Neural cell (in vitro differentiated cells): ENCODE data around the gene RBM38. TPM values are rescaled to one million over a fixed set of nuclear protein-coding genes. Genes with fewer than 3 reads are reported as not detected.

Source experiments
- H2AFZ ChIP-seq: fragments of 200-600, 300-800 bp; sonication (generic), shearing (Covaris generic); 2 replicates; pipeline ENCODE4 v1.6.0; 2014; ENCODE audit warnings: low read depth, mild to moderate bottlenecking, antibody characterized with exemption, low read length, moderate library complexity
- H3F3A ChIP-seq: fragments of 200-600 bp; shearing (Covaris generic); 2 replicates; pipeline ENCODE4 v1.6.1; 2016; ENCODE audit warnings: mild to moderate bottlenecking, moderate library complexity, mixed read lengths, antibody characterized with exemption, low read length; ENCODE audit not compliant: insufficient read depth, poor library complexity, severe bottlenecking
- H3K27ac ChIP-seq: fragments of 200-600, 300-800 bp; sonication (generic), shearing (Covaris generic); 2 replicates; pipeline ENCODE4 v1.5.1; 2014; ENCODE audit warnings: mild to moderate bottlenecking, low read length, moderate library complexity
- H3K27me3 ChIP-seq: fragments of 300-800, 200-600 bp; sonication (generic), shearing (Covaris generic); 2 replicates; pipeline ENCODE4 v1.6.0; 2014; ENCODE audit warnings: mild to moderate bottlenecking, low read depth, low read length, moderate library complexity; ENCODE audit not compliant: insufficient read depth
- H3K36me3 ChIP-seq: fragments of 300-800, 200-600 bp; sonication (generic), shearing (Covaris generic); 2 replicates; pipeline ENCODE4 v1.5.1; 2014; ENCODE audit warnings: mild to moderate bottlenecking, antibody characterized with exemption, low read length, moderate library complexity; ENCODE audit not compliant: insufficient read depth
- H3K4me2 ChIP-seq: fragments of 300-800, 200-600 bp; sonication (generic), shearing (Covaris generic); 2 replicates; pipeline ENCODE4 v1.6.0; 2014; ENCODE audit warnings: mild to moderate bottlenecking, low read length
- H3K4me3 ChIP-seq: fragments of 300-800, 200-600 bp; sonication (generic), shearing (Covaris generic); 2 replicates; pipeline ENCODE4 v1.5.1; 2014; ENCODE audit warnings: mild to moderate bottlenecking, low read length, moderate library complexity
- H3K79me2 ChIP-seq: fragments of 200-600 bp; shearing (Covaris generic); replicated peaks from 2 replicates; pipeline ENCODE4 v1.6.0; 2014; ENCODE audit warnings: mild to moderate bottlenecking, low read length, moderate library complexity; ENCODE audit not compliant: insufficient read depth
- H3K9ac ChIP-seq: fragments of 300-800, 200-600 bp; sonication (generic), shearing (Covaris generic); 2 replicates; pipeline ENCODE4 v1.6.1; 2016; ENCODE audit warnings: mild to moderate bottlenecking, low read length, mixed read lengths
- H3K9me2 ChIP-seq: fragments of 200-600 bp; shearing (Covaris generic); 2 replicates; pipeline ENCODE4 v1.6.1; 2016; ENCODE audit warnings: mild to moderate bottlenecking, low read length, mixed read lengths; ENCODE audit not compliant: insufficient read depth
- H3K9me3 ChIP-seq: fragments of 200-600, 300-800 bp; sonication (generic), shearing (Covaris generic); 2 replicates; pipeline ENCODE4 v1.6.1; 2016; ENCODE audit warnings: mild to moderate bottlenecking, mixed run types, low read length, moderate library complexity, mixed read lengths
- H4K20me1 ChIP-seq: fragments of 200-600 bp; shearing (Covaris generic); 2 replicates; pipeline ENCODE4 v1.6.1; 2016; ENCODE audit warnings: mild to moderate bottlenecking, mixed run types; ENCODE audit not compliant: insufficient read depth
- EP300 ChIP-seq: fragments of 450-650 bp; conservative IDR thresholded peaks from 2 replicates; pipeline ENCODE4 v1.6.1; 2014; ENCODE audit warnings: antibody characterized with exemption, mild to moderate bottlenecking, moderate library complexity; ENCODE audit not compliant: poor library complexity, severe bottlenecking
- EZH2 ChIP-seq: fragments of 200-600, 300-800 bp; shearing (Covaris generic), sonication (generic); IDR thresholded peaks from 2 replicates; pipeline ENCODE4 v1.6.1; 2014; ENCODE audit warnings: antibody characterized with exemption, low read length, borderline replicate concordance, mild to moderate bottlenecking; ENCODE audit not compliant: insufficient read depth, poor library complexity, severe bottlenecking
- MXI1 ChIP-seq: fragments of 450-650 bp; conservative IDR thresholded peaks from 2 replicates; pipeline ENCODE4 v1.6.1; 2014; ENCODE audit warnings: antibody characterized with exemption, mild to moderate bottlenecking; ENCODE audit not compliant: poor library complexity, severe bottlenecking
- POLR2AphosphoS5 ChIP-seq: IDR thresholded peaks from 2 replicates; pipeline ENCODE4 v1.6.1; 2012
- RAD21 ChIP-seq: fragments of 450-650 bp; conservative IDR thresholded peaks from 2 replicates; pipeline ENCODE4 v1.6.1; 2014; ENCODE audit warnings: antibody characterized with exemption, mild to moderate bottlenecking, moderate library complexity
- SMC3 ChIP-seq: fragments of 450-650 bp; conservative IDR thresholded peaks from 2 replicates; pipeline ENCODE4 v1.6.1; 2014; ENCODE audit warnings: antibody characterized with exemption, mild to moderate bottlenecking, moderate library complexity; ENCODE audit not compliant: poor library complexity
- TAF1 ChIP-seq: IDR thresholded peaks from 2 replicates; pipeline ENCODE4 v1.6.1; 2012; ENCODE audit warnings: low read depth
- polyA plus RNA-seq: library from polyadenylated mRNA; depleted of rRNA; stranded (reverse); fragments of >200 nt; gene quantifications from 2 replicates; pipeline ENCODE4 v1.2.3, GENCODE V29; 2014
- TF ChIP-seq, protein P1 (sequence below): IDR thresholded peaks from 2 replicates; pipeline ENCODE4 v1.6.1; 2012; ENCODE audit warnings: borderline replicate concordance
- TF ChIP-seq, protein P2 (sequence below): fragments of 450-650 bp; IDR thresholded peaks from 2 replicates; pipeline ENCODE4 v1.5.1; 2014; ENCODE audit warnings: antibody characterized with exemption, mild to moderate bottlenecking, moderate library complexity; ENCODE audit not compliant: poor library complexity, severe bottlenecking

RBM38 gene
- polyA plus RNA-seq, 1 donor from 2014 or later, result 19.0 TPM

DNA sequence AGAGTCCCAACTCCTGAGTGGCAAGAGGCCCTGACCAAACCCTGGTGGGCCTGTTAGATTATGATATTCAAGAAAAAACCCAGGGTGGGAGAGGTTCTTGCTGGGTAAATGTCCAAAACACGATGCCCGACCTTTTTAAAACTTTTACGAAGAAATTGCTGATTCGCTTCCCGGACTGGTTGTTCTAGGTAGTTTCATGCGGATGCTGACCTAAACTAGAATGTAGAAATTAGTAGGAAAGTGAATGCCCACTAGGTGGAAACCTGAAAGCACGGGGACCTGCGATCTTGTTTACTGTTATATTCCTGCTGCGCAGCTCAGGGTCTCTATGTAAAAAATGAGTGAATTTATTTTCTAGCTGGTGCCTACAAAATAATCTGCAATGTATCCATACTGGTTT is 37.8 kb upstream of the RBM38 start:
- no peak overlapping the region for H3K9ac ChIP-seq
- H2AFZ ChIP-seq, result no peak overlapping the region
- H3K79me2 ChIP-seq, result peaks cover 27% of the 10 kb centered on the region

DNA sequence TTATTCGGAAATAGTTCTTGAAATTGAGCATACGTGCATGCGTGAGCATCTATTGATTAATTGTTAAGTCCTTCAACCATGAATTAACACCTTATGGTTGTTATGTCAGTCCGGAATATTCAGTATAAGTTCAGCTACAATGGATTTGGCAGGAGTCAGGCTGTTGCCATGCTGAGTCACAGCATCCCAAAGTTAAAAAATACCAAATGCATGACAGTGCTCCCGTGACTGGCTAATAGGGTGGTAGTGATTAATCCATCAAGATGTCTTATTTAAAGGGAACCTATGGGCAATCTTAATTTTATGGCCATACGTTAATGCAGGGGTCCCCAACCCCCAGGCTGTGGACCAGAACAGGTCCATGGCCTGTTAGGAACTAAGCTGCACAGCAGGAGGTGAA is 29.7 kb upstream of the RBM38 start:
- no peak overlapping the region for H3K4me2 ChIP-seq
- no peak overlapping the region for H3K4me3 ChIP-seq
- H2AFZ ChIP-seq, result no peak overlapping the region
- H3F3A ChIP-seq, result no peaks in the 10 kb centered on the region
- H3K9me2 ChIP-seq, result no peaks in the 10 kb centered on the region
- H3K27me3 ChIP-seq, result no peaks in the 10 kb centered on the region
- no peaks in the 10 kb centered on the region for H3K79me2 ChIP-seq
- H3K9ac ChIP-seq, result no peak overlapping the region
- H3K9me3 ChIP-seq, result no peaks in the 10 kb centered on the region
- H4K20me1 ChIP-seq, result no peaks in the 10 kb centered on the region
- no peak overlapping the region for H3K27ac ChIP-seq
- peaks cover 5% of the 10 kb centered on the region for H3K36me3 ChIP-seq
- TF ChIP-seq TAF1 (no peak), MXI1 (no peak), SMC3 (no peak), RAD21 (no peak), EP300 (no peak), EZH2 (no peak)

More for the DNA sequence above, 37.8 kb upstream of the RBM38 start:
- no peaks in the 10 kb centered on the region for H3K36me3 ChIP-seq
- H3K27ac ChIP-seq, result no peak overlapping the region
- no peaks in the 10 kb centered on the region for H3F3A ChIP-seq
- no peak overlapping the region for H3K4me2 ChIP-seq
- H4K20me1 ChIP-seq, result no peaks in the 10 kb centered on the region
- no peaks in the 10 kb centered on the region for H3K27me3 ChIP-seq
- no peaks in the 10 kb centered on the region for H3K9me3 ChIP-seq
- H3K4me3 ChIP-seq, result no peak overlapping the region
- TF ChIP-seq, protein P1, sequence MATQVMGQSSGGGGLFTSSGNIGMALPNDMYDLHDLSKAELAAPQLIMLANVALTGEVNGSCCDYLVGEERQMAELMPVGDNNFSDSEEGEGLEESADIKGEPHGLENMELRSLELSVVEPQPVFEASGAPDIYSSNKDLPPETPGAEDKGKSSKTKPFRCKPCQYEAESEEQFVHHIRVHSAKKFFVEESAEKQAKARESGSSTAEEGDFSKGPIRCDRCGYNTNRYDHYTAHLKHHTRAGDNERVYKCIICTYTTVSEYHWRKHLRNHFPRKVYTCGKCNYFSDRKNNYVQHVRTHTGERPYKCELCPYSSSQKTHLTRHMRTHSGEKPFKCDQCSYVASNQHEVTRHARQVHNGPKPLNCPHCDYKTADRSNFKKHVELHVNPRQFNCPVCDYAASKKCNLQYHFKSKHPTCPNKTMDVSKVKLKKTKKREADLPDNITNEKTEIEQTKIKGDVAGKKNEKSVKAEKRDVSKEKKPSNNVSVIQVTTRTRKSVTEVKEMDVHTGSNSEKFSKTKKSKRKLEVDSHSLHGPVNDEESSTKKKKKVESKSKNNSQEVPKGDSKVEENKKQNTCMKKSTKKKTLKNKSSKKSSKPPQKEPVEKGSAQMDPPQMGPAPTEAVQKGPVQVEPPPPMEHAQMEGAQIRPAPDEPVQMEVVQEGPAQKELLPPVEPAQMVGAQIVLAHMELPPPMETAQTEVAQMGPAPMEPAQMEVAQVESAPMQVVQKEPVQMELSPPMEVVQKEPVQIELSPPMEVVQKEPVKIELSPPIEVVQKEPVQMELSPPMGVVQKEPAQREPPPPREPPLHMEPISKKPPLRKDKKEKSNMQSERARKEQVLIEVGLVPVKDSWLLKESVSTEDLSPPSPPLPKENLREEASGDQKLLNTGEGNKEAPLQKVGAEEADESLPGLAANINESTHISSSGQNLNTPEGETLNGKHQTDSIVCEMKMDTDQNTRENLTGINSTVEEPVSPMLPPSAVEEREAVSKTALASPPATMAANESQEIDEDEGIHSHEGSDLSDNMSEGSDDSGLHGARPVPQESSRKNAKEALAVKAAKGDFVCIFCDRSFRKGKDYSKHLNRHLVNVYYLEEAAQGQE, result no peak
- TF ChIP-seq MXI1 (no peak), TAF1 (no peak)
- H3K9me2 ChIP-seq, result no peaks in the 10 kb centered on the region

DNA sequence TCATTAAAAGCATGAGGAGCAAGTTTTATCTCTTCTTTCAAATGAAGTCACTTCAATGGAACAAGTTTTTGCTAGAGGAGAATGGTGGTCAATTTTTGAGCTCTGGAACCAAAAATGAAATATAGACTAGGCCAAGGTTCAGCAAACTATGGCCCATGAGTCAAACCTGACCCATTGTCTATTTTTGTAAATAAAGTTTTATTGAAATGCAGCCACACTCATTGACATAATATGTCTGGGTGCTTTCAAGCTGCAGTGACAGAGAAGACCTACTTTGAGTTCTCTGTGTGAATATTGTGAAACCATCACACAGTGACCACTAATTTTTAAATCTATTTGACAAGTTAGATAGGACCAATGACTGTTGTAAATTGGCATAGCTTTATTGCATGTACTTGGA is 26.7 kb upstream of the RBM38 start:
- no peaks in the 10 kb centered on the region for H3K9me2 ChIP-seq
- no peak overlapping the region for H3K9ac ChIP-seq
- H3K27me3 ChIP-seq, result no peaks in the 10 kb centered on the region
- no peaks in the 10 kb centered on the region for H3K9me3 ChIP-seq
- no peaks in the 10 kb centered on the region for H4K20me1 ChIP-seq
- no peak overlapping the region for H3K27ac ChIP-seq
- no peaks in the 10 kb centered on the region for H3F3A ChIP-seq
- no peak overlapping the region for H3K4me2 ChIP-seq
- H3K4me3 ChIP-seq, result no peak overlapping the region
- no peak overlapping the region for H2AFZ ChIP-seq
- H3K79me2 ChIP-seq, result no peaks in the 10 kb centered on the region
- TF ChIP-seq TAF1, result no peak
- TF ChIP-seq POLR2AphosphoS5, result no peak
- no peak for TF ChIP-seq MXI1
- no peak for TF ChIP-seq EP300
- TF ChIP-seq SMC3, result no peak
- TF ChIP-seq, protein P1, result no peak
- TF ChIP-seq, protein P2, sequence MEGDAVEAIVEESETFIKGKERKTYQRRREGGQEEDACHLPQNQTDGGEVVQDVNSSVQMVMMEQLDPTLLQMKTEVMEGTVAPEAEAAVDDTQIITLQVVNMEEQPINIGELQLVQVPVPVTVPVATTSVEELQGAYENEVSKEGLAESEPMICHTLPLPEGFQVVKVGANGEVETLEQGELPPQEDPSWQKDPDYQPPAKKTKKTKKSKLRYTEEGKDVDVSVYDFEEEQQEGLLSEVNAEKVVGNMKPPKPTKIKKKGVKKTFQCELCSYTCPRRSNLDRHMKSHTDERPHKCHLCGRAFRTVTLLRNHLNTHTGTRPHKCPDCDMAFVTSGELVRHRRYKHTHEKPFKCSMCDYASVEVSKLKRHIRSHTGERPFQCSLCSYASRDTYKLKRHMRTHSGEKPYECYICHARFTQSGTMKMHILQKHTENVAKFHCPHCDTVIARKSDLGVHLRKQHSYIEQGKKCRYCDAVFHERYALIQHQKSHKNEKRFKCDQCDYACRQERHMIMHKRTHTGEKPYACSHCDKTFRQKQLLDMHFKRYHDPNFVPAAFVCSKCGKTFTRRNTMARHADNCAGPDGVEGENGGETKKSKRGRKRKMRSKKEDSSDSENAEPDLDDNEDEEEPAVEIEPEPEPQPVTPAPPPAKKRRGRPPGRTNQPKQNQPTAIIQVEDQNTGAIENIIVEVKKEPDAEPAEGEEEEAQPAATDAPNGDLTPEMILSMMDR, result no peak
- TF ChIP-seq EZH2, result no peak
- TF ChIP-seq RAD21, result no peak
- peaks cover 13% of the 10 kb centered on the region for H3K36me3 ChIP-seq
